Natural killer cell treated with Interleukin-12 subunit alpha and Interleukin-12 subunit beta and Interleukin-15 and Interleukin-18, amount 100 ng/mL, for 72 hours (primary cell): Measurements from ENCODE around the gene RAP1GAP2. TPM values are rescaled to one million over a fixed set of nuclear protein-coding genes. Genes with fewer than 3 reads are reported as not detected.
"Not testable (repeated sequence)": the region's sequence is repeated elsewhere in the genome, so short reads cannot be mapped to it uniquely, and the experiment has no call there.

ENCODE experiments used
- ATAC-seq, 2 donors: fragments of 150-1000 bp; cut with Tn5 transposase in 1 of 2; sonication (Bioruptor Pico), chemical (Tn5 transposase) in 1 of 2; 2 replicates each; pipeline ENCODE4 v1.10.0; 2021
- DNase-seq: peaks from one replicate; pipeline ENCODE4 v3.0.0; 2022; ENCODE audit warnings: low spot score
- H3K27ac Mint-ChIP-seq, 2 donors: 1 replicate in 1 of 2; 2 replicates in 1 of 2; pipeline ENCODE4 v1.8.0; 2022; ENCODE audit warnings: mixed read lengths in 2 of 2, mild to moderate bottlenecking in 1 of 2, moderate library complexity in 1 of 2
- H3K27me3 Mint-ChIP-seq, 2 donors: 1 replicate in 1 of 2; 2 replicates in 1 of 2; pipeline ENCODE4 v1.8.0; 2022; ENCODE audit warnings: mixed read lengths in 2 of 2
- H3K36me3 Mint-ChIP-seq: one replicate; pipeline ENCODE4 v1.8.0; 2022; ENCODE audit warnings: mixed read lengths
- H3K4me1 Mint-ChIP-seq, 2 donors: 1 replicate in 1 of 2; 2 replicates in 1 of 2; pipeline ENCODE4 v1.8.0; 2022; ENCODE audit warnings: low read depth in 2 of 2, mixed read lengths in 2 of 2, mild to moderate bottlenecking in 1 of 2
- H3K4me3 Mint-ChIP-seq: one replicate; pipeline ENCODE4 v1.8.0; 2022; ENCODE audit warnings: mixed read lengths
- H3K9me3 Mint-ChIP-seq: 2 replicates; pipeline ENCODE4 v1.8.0; 2022; ENCODE audit warnings: mixed read lengths
- total RNA-seq, 2 donors: library from RNA; stranded (reverse); gene quantifications; one replicate each; pipeline ENCODE4 v1.2.3, GENCODE V29; 2022

The RAP1GAP2 gene
- total RNA-seq, 2 donors from 2014 or later = 7.7 to 14.5 TPM

- ATAC-seq (no peak), DNase-seq (peak; percentile 56)
- Mint-ChIP-seq H3K4me3 (no peak overlapping the region), H3K36me3 (no peaks in the 10 kb centered on the region), H3K27ac (no peak overlapping the region), H3K4me1 (peaks cover 42 to 53% of the 10 kb centered on the region in 2 donors), H3K9me3 (no peaks in the 10 kb centered on the region), H3K27me3 (peaks cover 0 to 2% of the 10 kb centered on the region in 2 donors)
Measured at GRCh38 chr17:2809337-2809736, 13.1 kb downstream of the RAP1GAP2 start.

- Mint-ChIP-seq H3K4me1 (peaks cover 22 to 33% of the 10 kb centered on the region in 2 donors), H3K4me3 (peak overlapping the region; percentile 51)
Measured at GRCh38 chr17:2814049-2814448, 17.8 kb downstream of the RAP1GAP2 start.

GRCh38 chr17:2814481-2815341 lies 18.5 kb downstream of the RAP1GAP2 start:
- peak; percentile 82 for DNase-seq
- H3K27me3 Mint-ChIP-seq = peaks cover 0 to 2% of the 10 kb centered on the region in 2 donors
- ATAC-seq = peak; percentile 88 to 94
- H3K27ac Mint-ChIP-seq = peak overlapping the region in 1 of 2 donors; percentile 44
- peaks cover 23 to 32% of the 10 kb centered on the region in 2 donors for H3K4me1 Mint-ChIP-seq
- H3K9me3 Mint-ChIP-seq = no peaks in the 10 kb centered on the region
- H3K36me3 Mint-ChIP-seq = no peaks in the 10 kb centered on the region
- H3K4me3 Mint-ChIP-seq = peak overlapping the region; percentile 51

More at GRCh38 chr17:2814049-2814448, 17.8 kb downstream of the RAP1GAP2 start:
- H3K9me3 Mint-ChIP-seq = no peaks in the 10 kb centered on the region
- peaks cover 0 to 2% of the 10 kb centered on the region in 2 donors for H3K27me3 Mint-ChIP-seq
- ATAC-seq (peak; percentile 53 to 68), DNase-seq (peak; percentile 63)
- H3K36me3 Mint-ChIP-seq = no peaks in the 10 kb centered on the region
- H3K27ac Mint-ChIP-seq = peak overlapping the region in 1 of 2 donors; percentile 44

GRCh38 chr17:2815781-2816185 lies 19.5 kb downstream of the RAP1GAP2 start:
- peaks cover 0 to 2% of the 10 kb centered on the region in 2 donors for H3K27me3 Mint-ChIP-seq
- peaks cover 25 to 36% of the 10 kb centered on the region in 2 donors for H3K4me1 Mint-ChIP-seq
- H3K9me3 Mint-ChIP-seq = no peaks in the 10 kb centered on the region
- ATAC-seq (no peak), DNase-seq (peak; percentile 58)
- H3K36me3 Mint-ChIP-seq = no peaks in the 10 kb centered on the region
- no peak overlapping the region for H3K27ac Mint-ChIP-seq
- peak overlapping the region; percentile 4 for H3K4me3 Mint-ChIP-seq

GRCh38 chr17:2816688-2817087 lies 20.4 kb downstream of the RAP1GAP2 start:
- ATAC-seq (no peak), DNase-seq (no peak)
- H3K27me3 Mint-ChIP-seq = peaks cover 0 to 2% of the 10 kb centered on the region in 2 donors
- H3K4me3 Mint-ChIP-seq = no peak overlapping the region
- H3K36me3 Mint-ChIP-seq = no peaks in the 10 kb centered on the region
- peaks cover 17 to 28% of the 10 kb centered on the region in 2 donors for H3K4me1 Mint-ChIP-seq
- H3K9me3 Mint-ChIP-seq = no peaks in the 10 kb centered on the region
- no peak overlapping the region for H3K27ac Mint-ChIP-seq

GRCh38 chr17:2819294-2819693 lies 23.1 kb downstream of the RAP1GAP2 start:
- not testable (repeated sequence) for H3K9me3 Mint-ChIP-seq, ATAC-seq, H3K27me3 Mint-ChIP-seq, H3K27ac Mint-ChIP-seq, H3K36me3 Mint-ChIP-seq, H3K4me3 Mint-ChIP-seq, DNase-seq
- peaks cover 16 to 20% of the 10 kb centered on the region in 2 donors for H3K4me1 Mint-ChIP-seq

- Mint-ChIP-seq H3K36me3 (no peaks in the 10 kb centered on the region), H3K4me3 (no peak overlapping the region), H3K9me3 (no peaks in the 10 kb centered on the region), H3K27ac (no peak overlapping the region), H3K4me1 (peaks cover 16 to 22% of the 10 kb centered on the region in 2 donors), H3K27me3 (no peaks in the 10 kb centered on the region)
- DNase-seq (peak; percentile 37), ATAC-seq (no peak)
Measured at GRCh38 chr17:2819921-2820501, 23.8 kb downstream of the RAP1GAP2 start.

- peak; percentile 28 for DNase-seq
- no peaks in the 10 kb centered on the region for H3K27me3 Mint-ChIP-seq
- ATAC-seq = peak in 1 of 2 donors; percentile 63
- peaks cover 27 to 33% of the 10 kb centered on the region in 2 donors for H3K4me1 Mint-ChIP-seq
- H3K27ac Mint-ChIP-seq = no peak overlapping the region
- no peak overlapping the region for H3K4me3 Mint-ChIP-seq
- H3K9me3 Mint-ChIP-seq = no peaks in the 10 kb centered on the region
- no peaks in the 10 kb centered on the region for H3K36me3 Mint-ChIP-seq
Measured at GRCh38 chr17:2821868-2822267, 25.6 kb downstream of the RAP1GAP2 start.

- no peaks in the 10 kb centered on the region for H3K36me3 Mint-ChIP-seq
- H3K4me1 Mint-ChIP-seq = peaks cover 30 to 37% of the 10 kb centered on the region in 2 donors
- DNase-seq (no peak), ATAC-seq (no peak)
- H3K27ac Mint-ChIP-seq = no peak overlapping the region
- H3K4me3 Mint-ChIP-seq = no peak overlapping the region
- no peaks in the 10 kb centered on the region for H3K27me3 Mint-ChIP-seq
- no peaks in the 10 kb centered on the region for H3K9me3 Mint-ChIP-seq
Measured at GRCh38 chr17:2822358-2822757, 26.1 kb downstream of the RAP1GAP2 start.

- peak overlapping the region in 1 of 2 donors; percentile 47 for H3K27ac Mint-ChIP-seq
- no peaks in the 10 kb centered on the region for H3K9me3 Mint-ChIP-seq
- DNase-seq (peak; percentile 51), ATAC-seq (no peak)
- H3K36me3 Mint-ChIP-seq = no peaks in the 10 kb centered on the region
- H3K4me3 Mint-ChIP-seq = no peak overlapping the region
- peaks cover 40 to 42% of the 10 kb centered on the region in 2 donors for H3K4me1 Mint-ChIP-seq
- H3K27me3 Mint-ChIP-seq = no peaks in the 10 kb centered on the region
Measured at GRCh38 chr17:2825253-2825970, 29.2 kb downstream of the RAP1GAP2 start.

GRCh38 chr17:2828397-2829038 lies 32.3 kb downstream of the RAP1GAP2 start:
- Mint-ChIP-seq H3K36me3 (no peaks in the 10 kb centered on the region), H3K4me1 (peaks cover 36 to 41% of the 10 kb centered on the region in 2 donors), H3K27me3 (no peaks in the 10 kb centered on the region), H3K27ac (no peak overlapping the region), H3K4me3 (peak overlapping the region; percentile 18), H3K9me3 (no peaks in the 10 kb centered on the region)
- DNase-seq = peak; percentile 82
- ATAC-seq = peak; percentile 87 to 88

GRCh38 chr17:2830678-2831077 lies 34.4 kb downstream of the RAP1GAP2 start:
- Mint-ChIP-seq H3K36me3 (no peaks in the 10 kb centered on the region), H3K27ac (peak overlapping the region in 1 of 2 donors; percentile 63)

GRCh38 chr17:2835780-2836179 lies 39.5 kb downstream of the RAP1GAP2 start:
- Mint-ChIP-seq H3K9me3 (no peaks in the 10 kb centered on the region), H3K4me3 (no peak overlapping the region), H3K4me1 (peaks cover 14 to 32% of the 10 kb centered on the region in 2 donors), H3K36me3 (no peaks in the 10 kb centered on the region), H3K27ac (no peak overlapping the region), H3K27me3 (no peaks in the 10 kb centered on the region)
- peak; percentile 53 for DNase-seq
- no peak for ATAC-seq

More at GRCh38 chr17:2830678-2831077, 34.4 kb downstream of the RAP1GAP2 start:
- ATAC-seq (no peak), DNase-seq (no peak)
- H3K4me3 Mint-ChIP-seq = no peak overlapping the region
- peaks cover 32 to 37% of the 10 kb centered on the region in 2 donors for H3K4me1 Mint-ChIP-seq
- H3K27me3 Mint-ChIP-seq = no peaks in the 10 kb centered on the region
- no peaks in the 10 kb centered on the region for H3K9me3 Mint-ChIP-seq
